Body of pancreas (tissue), 4 donors: ENCODE measurements around the gene DIS3L2. TPM values are rescaled to one million over a fixed set of nuclear protein-coding genes. Genes with fewer than 3 reads are reported as not detected.

Experiments used
- ATAC-seq: fragments of 150-250 bp; one replicate; pipeline ENCODE4 v1.9.1; 2016
- DNase-seq, 4 donors: peaks; one replicate each; pipeline ENCODE4 v3.0.0-alpha.2; 2019
- H3K27ac ChIP-seq, 4 donors: fragments of 200-600 bp; sonication (generic); 1 replicate in 3 of 4; 2 replicates in 1 of 4; pipeline versions ENCODE4 v1.5.1 to v1.6.1; 2016 to 2019; ENCODE audit warnings: mild to moderate bottlenecking in 1 of 4, mixed read lengths in 1 of 4, moderate library complexity in 1 of 4
- H3K27me3 ChIP-seq, 2 donors: fragments of 200-600 bp; sonication (generic); one replicate each; pipeline ENCODE4 v1.6.0; 2016; ENCODE audit warnings: mild to moderate bottlenecking in 1 of 2
- H3K36me3 ChIP-seq, 2 donors: fragments of 200-600 bp; sonication (generic); replicated peaks in 1 of 2; 2 replicates each; pipeline ENCODE4 v1.5.1; 2016; ENCODE audit warnings: low read depth in 2 of 2; ENCODE audit not compliant: insufficient read depth in 1 of 2
- H3K4me1 ChIP-seq: fragments of 200-600 bp; sonication (generic); one replicate; pipeline ENCODE4 v1.6.0; 2016
- H3K4me3 ChIP-seq, 2 donors: fragments of 200-600 bp; sonication (generic); 1 replicate in 1 of 2; 2 replicates in 1 of 2; pipeline ENCODE4 v1.5.1; 2016 to 2019
- H3K9me3 ChIP-seq, 3 donors: fragments of 200-600 bp; sonication (generic); 1 replicate in 2 of 3; 2 replicates in 1 of 3; pipeline ENCODE4 v1.5.1; 2016
- POLR2A ChIP-seq, 3 donors: fragments of 450-650 bp; IDR thresholded peaks; one replicate each; pipeline ENCODE4 v1.6.1; 2016; ENCODE audit warnings: antibody characterized with exemption in 3 of 3, mild to moderate bottlenecking in 2 of 3
- WGBS, 2 donors: methylation state at CpG; one replicate each; pipeline ENCODE4 v1.1.5; 2017; 5-methylcytosine and 5-hydroxymethylcytosine counted together
- intact Hi-C: fragments of 100-400 bp; cut with DNase I; formaldehyde crosslinking; loops from one replicate; pipeline ENCODE4 v1.15.1; 2023
- total RNA-seq, 2 donors: library from RNA; depleted of rRNA; stranded (reverse); fragments of >200 nt; gene quantifications; one replicate each; pipeline ENCODE4 v1.1.0, GENCODE V29; 2016
- TF ChIP-seq, protein P1 (sequence below), 7 experiments: fragments of 450-650 bp in 4 of 7; fragments of 200-600 bp in 3 of 7; sonication (generic) in 3 of 7; IDR thresholded peaks; one replicate each; pipeline ENCODE4 v1.5.1; 2016 to 2019; ENCODE audit warnings: antibody characterized with exemption in 7 of 7

DIS3L2 gene
- total RNA-seq, 2 donors from 2014 or later, result 27.8 to 113 TPM

GRCh38 chr2:232038881-232039485 is 77.5 kb downstream of the DIS3L2 start:
- H3K27ac ChIP-seq, result no peak overlapping the region
- 69 to 70% methylated on average over 7 of the region's 7 CpGs for WGBS, 2 donors
- H3K4me3 ChIP-seq, result no peak overlapping the region

DNA sequence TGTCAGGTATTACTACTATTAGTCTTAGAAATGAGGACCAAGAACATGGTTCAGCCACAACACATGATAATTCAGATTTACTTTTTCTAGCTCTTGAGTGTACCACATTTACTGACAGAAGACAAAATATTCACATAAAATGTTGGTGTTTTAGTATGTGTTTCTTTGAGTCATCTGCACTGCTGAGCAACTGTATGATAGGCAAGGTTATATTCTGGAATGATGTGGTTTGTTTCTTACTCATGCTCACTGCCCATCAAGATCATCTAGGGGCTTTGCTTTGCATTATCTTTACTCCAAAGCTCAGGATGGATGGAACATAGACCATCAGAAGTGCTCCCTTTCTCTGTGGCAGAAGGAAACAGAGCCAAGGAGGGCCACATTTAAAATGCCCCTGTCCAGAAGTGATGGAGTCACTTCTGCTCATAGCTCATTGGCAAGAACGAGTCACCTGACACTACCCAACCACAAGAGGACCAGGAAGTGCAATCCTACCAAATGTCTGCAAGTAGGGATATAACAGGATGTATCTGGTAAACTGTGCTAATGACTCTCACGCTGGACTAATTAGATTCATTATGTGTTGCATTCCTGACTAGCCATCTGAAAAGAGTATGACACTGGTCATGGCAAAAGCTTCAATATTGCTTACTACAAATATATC is 81.5 kb downstream of the DIS3L2 start:
- no peak for ATAC-seq

More at GRCh38 chr2:232038881-232039485, 77.5 kb downstream of the DIS3L2 start:
- no peaks in the 10 kb centered on the region for H3K27me3 ChIP-seq
- no peak for TF ChIP-seq POLR2A (IDR thresholded peaks at IDR 0.05)
- TF ChIP-seq, protein P1, sequence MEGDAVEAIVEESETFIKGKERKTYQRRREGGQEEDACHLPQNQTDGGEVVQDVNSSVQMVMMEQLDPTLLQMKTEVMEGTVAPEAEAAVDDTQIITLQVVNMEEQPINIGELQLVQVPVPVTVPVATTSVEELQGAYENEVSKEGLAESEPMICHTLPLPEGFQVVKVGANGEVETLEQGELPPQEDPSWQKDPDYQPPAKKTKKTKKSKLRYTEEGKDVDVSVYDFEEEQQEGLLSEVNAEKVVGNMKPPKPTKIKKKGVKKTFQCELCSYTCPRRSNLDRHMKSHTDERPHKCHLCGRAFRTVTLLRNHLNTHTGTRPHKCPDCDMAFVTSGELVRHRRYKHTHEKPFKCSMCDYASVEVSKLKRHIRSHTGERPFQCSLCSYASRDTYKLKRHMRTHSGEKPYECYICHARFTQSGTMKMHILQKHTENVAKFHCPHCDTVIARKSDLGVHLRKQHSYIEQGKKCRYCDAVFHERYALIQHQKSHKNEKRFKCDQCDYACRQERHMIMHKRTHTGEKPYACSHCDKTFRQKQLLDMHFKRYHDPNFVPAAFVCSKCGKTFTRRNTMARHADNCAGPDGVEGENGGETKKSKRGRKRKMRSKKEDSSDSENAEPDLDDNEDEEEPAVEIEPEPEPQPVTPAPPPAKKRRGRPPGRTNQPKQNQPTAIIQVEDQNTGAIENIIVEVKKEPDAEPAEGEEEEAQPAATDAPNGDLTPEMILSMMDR (IDR thresholded peaks at IDR 0.05), result no peak
- H3K4me1 ChIP-seq, result no peaks in the 10 kb centered on the region
- DNase-seq, result no peak
- intact Hi-C loops, result no loop called here
- ATAC-seq, result no peak
- H3K36me3 ChIP-seq, result no peaks in the 10 kb centered on the region
- H3K9me3 ChIP-seq, result no peaks in the 10 kb centered on the region

DNA sequence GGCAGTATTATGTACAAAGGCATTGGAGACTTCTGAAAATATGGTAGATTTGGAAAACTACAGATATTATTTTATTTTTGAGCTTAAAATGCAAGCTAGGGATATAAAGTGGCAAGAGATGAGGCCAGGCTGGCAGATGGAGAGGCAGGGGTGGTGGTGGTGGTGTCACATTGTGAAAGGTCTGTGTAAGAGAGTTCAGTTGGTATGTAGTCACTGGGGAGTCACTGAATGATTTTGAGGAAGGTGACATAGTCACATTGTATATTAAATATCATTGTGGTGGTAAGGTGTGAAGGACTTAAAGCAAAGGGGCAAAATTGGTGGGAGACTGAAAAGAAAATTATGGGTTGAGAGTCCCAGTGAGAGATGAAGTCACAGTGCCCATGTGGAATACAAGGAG is 82.5 kb downstream of the DIS3L2 start:
- TF ChIP-seq POLR2A (IDR thresholded peaks at IDR 0.05), result no peak
- TF ChIP-seq, protein P1 (IDR thresholded peaks at IDR 0.05), result no peak
- Histone ChIP-seq H3K4me1 (no peaks in the 10 kb centered on the region), H3K9me3 (no peaks in the 10 kb centered on the region), H3K27ac (no peak overlapping the region), H3K4me3 (no peak overlapping the region), H3K36me3 (no peaks in the 10 kb centered on the region), H3K27me3 (no peaks in the 10 kb centered on the region)
- intact Hi-C loops, result no loop called here
- DNase-seq (no peak), ATAC-seq (no peak)

More for the DNA sequence above, 81.5 kb downstream of the DIS3L2 start:
- Histone ChIP-seq H3K36me3 (no peaks in the 10 kb centered on the region), H3K4me3 (no peak overlapping the region), H3K27ac (no peak overlapping the region), H3K4me1 (no peaks in the 10 kb centered on the region), H3K9me3 (no peaks in the 10 kb centered on the region), H3K27me3 (no peaks in the 10 kb centered on the region)
- TF ChIP-seq, protein P1 (IDR thresholded peaks at IDR 0.05), result no peak
- TF ChIP-seq POLR2A (IDR thresholded peaks at IDR 0.05), result no peak
- 86 to 100% methylated on average over 2 of the region's 2 CpGs for WGBS, 2 donors
- intact Hi-C loops, result no loop called here
- no peak for DNase-seq

GRCh38 chr2:232049350-232049749 is 87.8 kb downstream of the DIS3L2 start:
- no peak for ATAC-seq
- H3K36me3 ChIP-seq, result no peaks in the 10 kb centered on the region
- no peaks in the 10 kb centered on the region for H3K9me3 ChIP-seq
- intact Hi-C loops, result no loop called here
- no peaks in the 10 kb centered on the region for H3K27me3 ChIP-seq
- no peak overlapping the region for H3K27ac ChIP-seq
- 91% methylated on average over 4 of the region's 4 CpGs for WGBS, 2 donors
- no peak for DNase-seq
- H3K4me3 ChIP-seq, result no peak overlapping the region
- H3K4me1 ChIP-seq, result no peaks in the 10 kb centered on the region
- TF ChIP-seq, protein P1 (IDR thresholded peaks at IDR 0.05), result no peak
- TF ChIP-seq POLR2A (IDR thresholded peaks at IDR 0.05), result no peak

GRCh38 chr2:232052591-232052990 is 91.1 kb downstream of the DIS3L2 start:
- H3K4me1 ChIP-seq, result no peaks in the 10 kb centered on the region
- DNase-seq (no peak), ATAC-seq (no peak)
- intact Hi-C loops, result no loop called here
- no peaks in the 10 kb centered on the region for H3K36me3 ChIP-seq
- H3K27ac ChIP-seq, result no peak overlapping the region
- TF ChIP-seq, protein P1 (IDR thresholded peaks at IDR 0.05), result no peak
- TF ChIP-seq POLR2A (IDR thresholded peaks at IDR 0.05), result no peak
- H3K27me3 ChIP-seq, result no peaks in the 10 kb centered on the region
- WGBS, 2 donors, result 90% methylated on average over 2 of the region's 2 CpGs
- no peaks in the 10 kb centered on the region for H3K9me3 ChIP-seq
- H3K4me3 ChIP-seq, result no peak overlapping the region
